Omental fat pad (tissue), 4 donors: ENCODE data around the gene THOC1. TPM values are rescaled to one million over a fixed set of nuclear protein-coding genes. Genes with fewer than 3 reads are reported as not detected.

Experiments used
- ATAC-seq: fragments of 150-250 bp; one replicate; pipeline ENCODE4 v1.9.1; 2016; ENCODE audit warnings: mild to moderate bottlenecking, moderate library complexity; ENCODE audit not compliant: low FRiP score
- DNase-seq: peaks from one replicate; pipeline ENCODE4 v3.0.0-alpha.2; 2019; ENCODE audit warnings: low spot score
- total RNA-seq, 4 donors: library from RNA; depleted of rRNA; stranded (reverse); fragments of >200 nt; gene quantifications; one replicate each; pipeline ENCODE4 v1.1.0, GENCODE V29; 2016
- TF ChIP-seq, protein P1 (sequence below), 3 donors: fragments of 450-650 bp; IDR thresholded peaks; one replicate each; pipeline ENCODE4 v1.5.1; 2016 to 2017; ENCODE audit warnings: antibody characterized with exemption in 3 of 3, mild to moderate bottlenecking in 3 of 3, moderate library complexity in 2 of 3

Gene THOC1
- total RNA-seq, 4 donors from 2014 or later, result 33.0 to 60.6 (median 45.9) TPM

DNA sequence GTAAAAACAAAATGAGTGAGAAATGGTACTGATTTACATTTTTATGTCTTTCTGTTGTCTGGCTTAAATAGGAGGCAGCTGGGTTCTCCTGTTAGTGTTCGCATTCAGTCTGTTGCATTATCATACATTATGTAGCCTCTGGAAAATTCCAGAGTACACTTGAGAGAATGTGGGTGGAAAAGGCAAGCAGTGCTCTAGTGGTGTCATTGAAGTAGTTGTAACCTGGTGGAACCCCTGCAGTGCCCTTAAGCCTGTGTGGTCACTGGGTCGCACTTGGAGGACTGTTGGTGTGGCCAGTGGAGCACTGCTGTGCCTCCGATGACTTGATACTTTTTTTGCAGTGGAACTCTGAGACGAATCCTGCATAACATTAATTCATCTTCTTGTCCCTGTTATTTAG is 57.1 kb downstream of the THOC1 start:
- DNase-seq (no peak), ATAC-seq (no peak)
- TF ChIP-seq, protein P1, sequence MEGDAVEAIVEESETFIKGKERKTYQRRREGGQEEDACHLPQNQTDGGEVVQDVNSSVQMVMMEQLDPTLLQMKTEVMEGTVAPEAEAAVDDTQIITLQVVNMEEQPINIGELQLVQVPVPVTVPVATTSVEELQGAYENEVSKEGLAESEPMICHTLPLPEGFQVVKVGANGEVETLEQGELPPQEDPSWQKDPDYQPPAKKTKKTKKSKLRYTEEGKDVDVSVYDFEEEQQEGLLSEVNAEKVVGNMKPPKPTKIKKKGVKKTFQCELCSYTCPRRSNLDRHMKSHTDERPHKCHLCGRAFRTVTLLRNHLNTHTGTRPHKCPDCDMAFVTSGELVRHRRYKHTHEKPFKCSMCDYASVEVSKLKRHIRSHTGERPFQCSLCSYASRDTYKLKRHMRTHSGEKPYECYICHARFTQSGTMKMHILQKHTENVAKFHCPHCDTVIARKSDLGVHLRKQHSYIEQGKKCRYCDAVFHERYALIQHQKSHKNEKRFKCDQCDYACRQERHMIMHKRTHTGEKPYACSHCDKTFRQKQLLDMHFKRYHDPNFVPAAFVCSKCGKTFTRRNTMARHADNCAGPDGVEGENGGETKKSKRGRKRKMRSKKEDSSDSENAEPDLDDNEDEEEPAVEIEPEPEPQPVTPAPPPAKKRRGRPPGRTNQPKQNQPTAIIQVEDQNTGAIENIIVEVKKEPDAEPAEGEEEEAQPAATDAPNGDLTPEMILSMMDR (IDR thresholded peaks at IDR 0.05), result no peak

DNA sequence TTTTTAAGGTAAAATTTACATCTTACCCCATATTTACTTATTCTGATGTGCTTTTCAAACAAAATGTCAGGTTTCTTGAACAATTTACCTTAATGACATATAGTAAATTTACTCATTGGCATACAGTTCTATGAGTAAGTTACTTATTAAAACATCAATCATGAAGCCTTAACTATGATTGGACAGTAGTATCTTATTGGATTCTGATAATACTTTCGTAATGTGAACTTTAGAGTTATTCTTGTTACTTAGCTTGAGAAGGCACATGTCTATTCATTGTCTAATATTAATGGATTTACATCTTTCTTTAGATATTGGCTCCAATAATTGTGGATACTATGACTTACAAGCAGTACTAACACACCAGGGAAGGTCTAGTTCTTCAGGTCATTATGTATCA is 57.8 kb downstream of the THOC1 start:
- DNase-seq (no peak), ATAC-seq (no peak)
- TF ChIP-seq, protein P1 (IDR thresholded peaks at IDR 0.05), result no peak

DNA sequence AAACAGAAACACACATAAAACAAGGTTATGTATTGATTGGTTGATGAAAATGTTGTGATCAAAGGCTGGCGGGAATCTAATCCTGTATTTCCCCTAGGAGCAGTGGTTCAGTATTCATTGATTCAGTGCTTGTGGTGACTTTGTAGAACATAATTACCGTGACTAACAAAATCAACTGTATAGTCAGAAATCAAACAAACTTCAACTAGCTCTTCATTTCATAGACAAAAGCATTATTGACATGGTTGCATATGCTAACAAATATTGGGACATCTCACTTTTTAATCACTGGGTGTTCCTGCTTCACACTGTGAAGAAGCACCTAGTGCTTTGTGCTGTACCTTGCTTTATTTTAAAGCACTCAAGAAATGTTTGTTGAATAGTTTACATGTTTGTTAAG is 68.1 kb downstream of the THOC1 start:
- TF ChIP-seq, protein P1 (IDR thresholded peaks at IDR 0.05), result no peak
- ATAC-seq (no peak), DNase-seq (no peak)

DNA sequence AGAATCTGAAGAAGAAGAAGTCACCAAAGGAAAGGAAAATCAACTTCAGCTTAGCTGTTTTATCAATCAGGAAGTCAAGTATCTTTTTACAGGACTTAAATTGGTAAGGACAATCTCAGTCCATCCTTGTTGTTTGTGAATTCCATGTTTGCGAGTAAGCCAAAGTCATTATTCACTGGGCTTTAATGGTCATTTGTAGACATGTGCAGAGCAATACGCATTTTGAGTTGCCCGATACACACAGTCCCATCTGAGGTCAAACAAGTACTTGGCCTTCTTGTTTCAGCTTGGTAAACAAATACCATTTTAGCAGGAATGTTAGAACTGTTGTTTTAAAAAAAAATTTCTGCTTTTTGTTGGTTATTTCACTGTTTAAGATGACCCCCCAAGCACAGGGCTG is 68.6 kb downstream of the THOC1 start:
- DNase-seq, result no peak
- TF ChIP-seq, protein P1 (IDR thresholded peaks at IDR 0.05), result no peak
- ATAC-seq, result no peak

DNA sequence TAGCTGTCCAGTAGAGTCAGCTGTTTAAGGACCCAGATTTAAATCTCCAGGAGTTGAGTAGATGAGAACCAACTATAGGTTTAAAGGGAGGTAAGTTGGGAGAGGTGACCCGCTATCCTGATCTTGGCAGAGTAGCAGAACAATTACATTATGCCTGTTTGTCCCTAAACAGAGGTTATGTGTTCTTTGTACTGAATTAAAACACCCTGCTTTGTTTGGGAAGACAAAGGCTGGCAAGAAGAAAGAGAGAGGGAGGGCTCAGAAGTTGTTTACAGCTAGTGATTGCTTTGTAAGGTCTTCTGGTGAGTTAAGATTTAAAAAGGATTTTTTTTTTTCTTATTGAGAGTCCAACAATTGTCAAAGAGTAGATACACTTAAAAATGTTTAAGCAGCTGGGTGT is 72.2 kb downstream of the THOC1 start:
- DNase-seq, result no peak
- ATAC-seq, result no peak
- TF ChIP-seq, protein P1 (IDR thresholded peaks at IDR 0.05), result no peak

DNA sequence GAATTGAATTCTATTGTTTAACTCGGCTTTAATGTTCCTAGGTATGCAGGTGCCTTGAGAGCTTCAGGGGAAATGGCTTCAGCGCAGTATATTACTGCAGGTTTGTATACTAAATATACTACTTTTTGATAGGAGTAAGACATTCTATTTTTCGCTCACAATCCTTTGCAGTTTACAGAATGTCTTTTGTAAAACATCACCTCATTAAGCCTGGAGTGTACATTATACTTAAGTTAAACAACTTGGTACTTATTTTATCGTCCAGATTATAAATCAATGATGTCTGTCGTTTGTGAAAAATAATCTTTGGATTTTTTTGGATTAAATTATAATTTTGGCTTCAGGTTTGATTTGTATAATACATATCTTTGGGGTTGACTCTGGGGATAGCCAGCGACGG is 75.0 kb downstream of the THOC1 start:
- TF ChIP-seq, protein P1 (IDR thresholded peaks at IDR 0.05), result no peak
- no peak for ATAC-seq
- no peak for DNase-seq

DNA sequence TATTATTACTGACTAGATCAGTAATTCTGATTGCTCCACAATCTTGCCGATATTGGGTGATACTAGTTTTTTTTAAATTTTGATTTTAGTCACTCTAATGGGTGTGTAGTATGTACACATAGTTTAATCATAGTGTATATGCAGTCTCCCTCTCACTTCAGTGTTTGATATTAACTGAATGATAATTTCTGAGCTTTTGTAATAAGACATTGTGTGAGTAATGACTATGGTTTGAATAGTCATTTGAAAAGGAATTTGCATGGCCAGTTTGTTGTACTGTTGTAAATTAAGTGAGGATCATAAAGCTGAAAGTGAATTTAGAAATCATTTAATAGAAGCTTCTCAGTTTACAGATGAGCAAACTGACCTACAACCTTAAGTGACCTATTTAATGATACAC is 76.1 kb downstream of the THOC1 start:
- ATAC-seq (no peak), DNase-seq (no peak)
- TF ChIP-seq, protein P1 (IDR thresholded peaks at IDR 0.05), result no peak
